Psoas muscle (tissue), 8 donors: ENCODE results near the gene SMDT1. TPM values are rescaled to one million over a fixed set of nuclear protein-coding genes. Genes with fewer than 3 reads are reported as not detected.

Experiments
- ATAC-seq, 4 donors: fragments of 200-7000 bp; cut with Tn5 transposase; one replicate each; pipeline ENCODE4 v1.9.1; 2020; ENCODE audit warnings: moderate library complexity in 3 of 4, mild to moderate bottlenecking in 2 of 4
- DNase-seq, 2 donors: peaks; one replicate each; pipeline ENCODE4 v3.0.0-alpha.2; 2020
- H3K27ac ChIP-seq: fragments of 200-600 bp; one replicate; pipeline ENCODE4 v1.8.0; 2022
- H3K27me3 ChIP-seq, 3 donors: fragments of 200-600 bp in 1 of 3; one replicate each; pipeline versions ENCODE4 v1.6.1 to v1.8.0; 2013 to 2022; ENCODE audit warnings: low read length in 2 of 3, mild to moderate bottlenecking in 2 of 3, moderate library complexity in 1 of 3; ENCODE audit not compliant: insufficient read depth in 3 of 3
- H3K36me3 ChIP-seq, 2 donors: fragments of 200-600 bp in 1 of 2; one replicate each; pipeline versions ENCODE4 v1.6.1 to v1.8.0; 2013 to 2022; ENCODE audit warnings: low read depth in 1 of 2, mild to moderate bottlenecking in 1 of 2, moderate library complexity in 1 of 2; ENCODE audit not compliant: insufficient read depth in 1 of 2
- H3K4me1 ChIP-seq: fragments of 200-600 bp; one replicate; pipeline ENCODE4 v1.8.0; 2022
- H3K4me3 ChIP-seq: fragments of 200-600 bp; one replicate; pipeline ENCODE4 v1.8.0; 2022; ENCODE audit warnings: mild to moderate bottlenecking
- H3K9me3 ChIP-seq: fragments of 200-600 bp; one replicate; pipeline ENCODE4 v1.8.0; 2022
- WGBS, 3 donors: extraction: QIAGEN DNeasy Blood & Tissue Kit; methylation state at CpG; one replicate each; pipeline versions ENCODE4 v1.1.6 to v1.1.7; 2013; 5-methylcytosine and 5-hydroxymethylcytosine counted together
- intact Hi-C, 2 donors: fragments of 100-400 bp; cut with DNase I; formaldehyde crosslinking; loops; one replicate each; pipeline versions ENCODE4 v1.11.0 to v1.14.2; 2022
- polyA plus RNA-seq, 3 donors: library from polyadenylated mRNA; stranded (reverse); fragments of 200-250 nt; gene quantifications; one replicate each; pipeline ENCODE4 v1.2.3, GENCODE V29; 2013
- total RNA-seq, 4 donors: library from RNA; stranded (reverse); fragmentation: NEBNext Ultra II Directional in 2 of 4; extraction: Animal tissue kit (Norgen Biotek cat#: 25700) in 2 of 4; gene quantifications; one replicate each; pipeline versions ENCODE4 v1.2.1 to v1.2.4, GENCODE V29; 2021 to 2023
- TF ChIP-seq, protein P1 (sequence below): fragments of 200-600 bp; IDR thresholded peaks from one replicate; pipeline ENCODE4 v1.8.0; 2022; ENCODE audit warnings: antibody characterized with exemption
- donor health status: healthy with polysubstance abuse.
- donor health status: DM: no; HTN: no; CAD: no; lungs with moderate emphysema.
- donor health status: Bipolar disorder and iron deficiency.
- donor health status: healthy.
- donor health status: DM: yes; HTN: yes; CAD: no.
- donor health status: DM: no; HTN: no; CAD: no.
- donor health status: DM: no; HTN: no; CAD: no.
- donor health status: DM: yes; HTN: yes; CAD: no.

Gene SMDT1
- total and polyA plus RNA-seq, 7 donors, result 117 to 198 (median 136) TPM

DNA sequence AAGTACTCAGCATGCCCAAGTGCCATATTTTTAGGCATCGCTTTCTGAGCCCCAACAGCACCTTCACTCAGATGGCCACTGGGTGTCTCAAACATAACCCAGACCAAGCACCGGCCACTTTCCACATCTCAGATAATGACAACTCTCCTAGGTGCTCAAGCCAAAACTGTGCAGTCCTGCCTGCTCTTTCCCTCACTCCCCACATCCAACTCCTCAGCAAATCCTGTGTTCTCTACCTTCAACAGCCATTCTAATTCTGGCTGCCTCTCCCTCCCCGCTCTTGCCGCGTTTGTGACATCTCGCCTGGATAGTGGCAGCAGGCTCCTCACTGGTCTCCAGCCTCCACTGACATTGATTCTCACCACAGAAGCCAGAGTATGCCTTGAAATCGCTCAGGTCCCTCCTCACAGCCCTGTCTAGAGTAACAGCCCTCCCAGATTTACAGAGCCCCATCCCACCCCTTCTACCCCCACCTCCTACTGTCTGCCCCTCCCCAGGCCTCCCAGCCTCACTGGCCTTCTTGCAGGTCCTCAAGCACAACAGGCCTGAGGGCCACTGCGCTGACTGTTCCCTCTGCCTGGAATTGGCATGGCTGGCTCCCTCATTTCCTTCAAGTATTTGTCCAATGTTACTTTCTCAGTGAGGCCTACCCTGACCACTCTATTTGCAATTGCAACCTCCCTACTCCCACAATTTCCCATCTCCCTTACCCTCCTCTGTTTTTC, 6.7 kb upstream of the SMDT1 start:
- Histone ChIP-seq H3K9me3 (no peaks in the 10 kb centered on the region), H3K4me1 (peaks cover 22% of the 10 kb centered on the region), H3K27ac (no peak overlapping the region), H3K27me3 (no peaks in the 10 kb centered on the region), H3K36me3 (peaks cover 0 to 10% of the 10 kb centered on the region in 2 donors), H3K4me3 (no peak overlapping the region)
- TF ChIP-seq, protein P1, sequence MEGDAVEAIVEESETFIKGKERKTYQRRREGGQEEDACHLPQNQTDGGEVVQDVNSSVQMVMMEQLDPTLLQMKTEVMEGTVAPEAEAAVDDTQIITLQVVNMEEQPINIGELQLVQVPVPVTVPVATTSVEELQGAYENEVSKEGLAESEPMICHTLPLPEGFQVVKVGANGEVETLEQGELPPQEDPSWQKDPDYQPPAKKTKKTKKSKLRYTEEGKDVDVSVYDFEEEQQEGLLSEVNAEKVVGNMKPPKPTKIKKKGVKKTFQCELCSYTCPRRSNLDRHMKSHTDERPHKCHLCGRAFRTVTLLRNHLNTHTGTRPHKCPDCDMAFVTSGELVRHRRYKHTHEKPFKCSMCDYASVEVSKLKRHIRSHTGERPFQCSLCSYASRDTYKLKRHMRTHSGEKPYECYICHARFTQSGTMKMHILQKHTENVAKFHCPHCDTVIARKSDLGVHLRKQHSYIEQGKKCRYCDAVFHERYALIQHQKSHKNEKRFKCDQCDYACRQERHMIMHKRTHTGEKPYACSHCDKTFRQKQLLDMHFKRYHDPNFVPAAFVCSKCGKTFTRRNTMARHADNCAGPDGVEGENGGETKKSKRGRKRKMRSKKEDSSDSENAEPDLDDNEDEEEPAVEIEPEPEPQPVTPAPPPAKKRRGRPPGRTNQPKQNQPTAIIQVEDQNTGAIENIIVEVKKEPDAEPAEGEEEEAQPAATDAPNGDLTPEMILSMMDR, result no peak
- DNase-seq (no peak), ATAC-seq (no peak)
- intact Hi-C loops, result loop anchor here in 1 of 2 donors (10.0 kb wide), 1 partner anchor 258 kb away; no protein-coding TSS in a partner anchor
- 77 to 95% (median 91%) methylated on average over 8 of the region's 8 CpGs for WGBS, 3 donors

DNA sequence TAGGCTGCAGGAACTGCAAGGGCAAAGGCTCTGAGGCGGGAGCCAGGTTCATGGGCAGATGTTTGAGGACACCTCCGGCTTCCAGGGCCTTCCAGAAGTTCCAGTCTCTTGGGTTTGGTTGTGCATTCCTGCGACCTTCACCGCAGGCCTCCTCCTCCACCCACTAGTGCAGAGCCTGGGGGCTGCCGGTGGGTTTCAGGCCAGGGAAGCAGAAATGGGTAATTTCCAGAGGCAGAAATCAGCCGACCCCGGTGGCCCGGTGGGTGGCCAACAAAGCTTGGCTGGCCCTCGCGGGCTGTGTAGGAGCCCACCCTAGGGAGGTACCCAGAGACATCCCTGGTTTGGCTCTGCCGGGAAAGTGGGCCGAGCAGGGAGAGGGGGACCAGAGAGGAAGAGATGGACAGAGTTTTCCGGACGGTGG, 5.9 kb upstream of the SMDT1 start:
- Histone ChIP-seq H3K27ac (peak overlapping the region; percentile 79), H3K27me3 (no peaks in the 10 kb centered on the region), H3K4me1 (peaks cover 30% of the 10 kb centered on the region), H3K4me3 (peak overlapping the region; percentile 82), H3K36me3 (peaks cover 0 to 4% of the 10 kb centered on the region in 2 donors), H3K9me3 (no peaks in the 10 kb centered on the region)
- DNase-seq, result no peak
- 58 to 67% (median 64%) methylated on average over 12 to 14 of the region's 14 CpGs for WGBS, 3 donors
- TF ChIP-seq, protein P1, result no peak
- no peak for ATAC-seq
- intact Hi-C loops, result loop anchor here in 1 of 2 donors (10.0 kb wide), 1 partner anchor 259 kb away; no protein-coding TSS in a partner anchor

DNA sequence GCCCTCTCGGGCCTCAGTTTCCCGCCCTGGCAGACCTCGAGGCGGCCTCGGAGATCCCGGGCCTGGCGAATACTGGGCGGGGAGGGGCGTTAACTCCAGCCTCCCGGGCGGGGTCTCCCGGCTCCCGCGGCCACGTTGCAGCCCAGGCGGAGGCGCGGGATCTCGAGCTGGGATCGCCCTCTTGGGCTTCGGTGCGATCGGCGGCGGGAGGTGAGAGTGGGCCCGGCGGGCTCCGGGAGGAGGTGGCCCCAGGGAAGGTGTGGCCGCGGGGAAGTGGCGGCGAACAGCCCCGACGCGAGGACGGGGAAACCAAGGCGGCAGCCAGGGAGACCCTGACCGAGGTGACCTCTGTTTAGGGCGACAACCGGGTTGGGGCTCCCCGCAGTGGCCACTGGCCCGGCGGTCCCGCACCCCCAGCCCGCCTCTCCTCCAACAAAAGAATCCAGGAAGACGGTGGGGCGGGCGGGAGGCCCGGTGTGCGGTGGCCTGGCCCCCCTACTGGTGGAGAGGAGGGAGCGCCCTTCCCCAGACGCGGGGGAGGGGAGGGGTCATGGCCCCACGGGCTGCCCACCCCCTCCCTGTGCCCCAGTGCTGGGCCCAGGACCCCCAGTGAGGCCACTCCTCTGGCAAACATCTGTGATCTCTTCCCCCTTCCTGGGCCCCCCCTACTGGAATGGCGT, 5.2 kb upstream of the SMDT1 start, which contains the start of gene PHETA2:
Gene PHETA2 (plus strand): TSS at position 117 of the 680 bp plus-strand sequence. CDS start 3,046 bp downstream, outside the sequence.
- TF ChIP-seq, protein P1, result peak; percentile 28
- peak within 1 kb of the TSS; percentile 82 for H3K4me3 ChIP-seq
- no peaks in the 10 kb centered on the region for H3K27me3 ChIP-seq
- WGBS, 3 donors, result 1 to 5% (median 2%) methylated on average over 34 to 55 of the region's 55 CpGs
- H3K27ac ChIP-seq, result peak within 1 kb of the TSS; percentile 79
- ATAC-seq (no peak), DNase-seq (peak; percentile 55 to 75)
- intact Hi-C loops, result loop anchor here in 1 of 2 donors (10.0 kb wide), 1 partner anchor 259 kb away; no protein-coding TSS in a partner anchor
- H3K9me3 ChIP-seq, result no peaks in the 10 kb centered on the region
- peaks cover 0 to 4% of the 10 kb centered on the region in 2 donors for H3K36me3 ChIP-seq
- H3K4me1 ChIP-seq, result peaks cover 30% of the 10 kb centered on the region

DNA sequence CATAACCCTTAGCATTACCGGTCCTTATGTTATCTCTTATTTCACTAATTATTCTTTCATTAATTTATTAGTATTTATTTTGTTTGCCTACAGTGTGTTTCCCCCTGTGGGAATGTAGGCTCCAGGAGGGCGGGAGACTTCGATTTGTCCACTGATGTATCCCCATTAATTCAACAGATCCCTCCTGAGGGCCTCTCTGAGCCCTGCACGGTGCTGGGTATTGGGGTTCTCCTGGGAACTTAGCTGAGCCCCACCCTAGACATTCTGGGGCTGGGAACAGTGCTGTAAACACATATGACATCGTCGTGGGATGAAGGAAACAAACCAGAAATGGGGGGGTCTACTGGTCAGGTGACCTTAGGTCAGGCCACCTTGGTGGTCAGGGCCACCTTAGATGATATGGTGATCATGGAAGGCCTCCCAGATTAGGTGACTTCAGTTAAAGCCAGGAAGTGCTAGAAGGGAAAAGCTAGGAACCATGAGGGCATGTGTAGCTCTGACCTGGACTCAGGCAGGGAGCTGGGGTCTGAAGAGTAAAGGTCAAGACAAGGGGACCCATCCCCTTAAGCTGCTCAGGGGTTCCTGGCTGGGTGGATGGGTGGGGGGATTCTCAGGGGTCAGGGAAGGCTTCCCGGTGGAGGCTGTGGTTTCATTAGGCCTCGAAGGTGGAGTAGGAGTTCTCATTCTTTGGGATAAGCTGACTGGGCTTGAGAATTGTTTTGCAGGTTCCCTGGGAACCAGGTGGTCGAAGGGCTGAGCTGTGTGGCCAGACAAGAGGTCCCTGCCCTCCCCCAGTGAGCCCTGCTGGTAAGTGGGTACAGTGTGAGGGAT, 4.4 kb upstream of the SMDT1 start:
- Histone ChIP-seq H3K9me3 (no peaks in the 10 kb centered on the region), H3K4me1 (peaks cover 22% of the 10 kb centered on the region), H3K4me3 (peak overlapping the region; percentile 82), H3K36me3 (peaks cover 0 to 4% of the 10 kb centered on the region in 2 donors), H3K27me3 (no peaks in the 10 kb centered on the region), H3K27ac (peak overlapping the region; percentile 79)
- 61 to 62% (median 61%) methylated on average over 9 of the region's 9 CpGs for WGBS, 3 donors
- intact Hi-C loops, result loop anchor here in 1 of 2 donors (10.0 kb wide), 1 partner anchor 260 kb away; no protein-coding TSS in a partner anchor
- no peak for ATAC-seq
- TF ChIP-seq, protein P1, result no peak
- peak in 1 of 2 donors; percentile 39 for DNase-seq
